HG02884 (cell line): Measurements from ENCODE around the gene CCDC167.

Experiments used
- ATAC-seq: cut with Tn5 transposase; IDR thresholded peaks from one replicate; pipeline ENCODE4 v1.9.1; 2021; ENCODE audit warnings: mild to moderate bottlenecking, moderate library complexity; ENCODE audit not compliant: unreplicated experiment

The CCDC167 gene

DNA sequence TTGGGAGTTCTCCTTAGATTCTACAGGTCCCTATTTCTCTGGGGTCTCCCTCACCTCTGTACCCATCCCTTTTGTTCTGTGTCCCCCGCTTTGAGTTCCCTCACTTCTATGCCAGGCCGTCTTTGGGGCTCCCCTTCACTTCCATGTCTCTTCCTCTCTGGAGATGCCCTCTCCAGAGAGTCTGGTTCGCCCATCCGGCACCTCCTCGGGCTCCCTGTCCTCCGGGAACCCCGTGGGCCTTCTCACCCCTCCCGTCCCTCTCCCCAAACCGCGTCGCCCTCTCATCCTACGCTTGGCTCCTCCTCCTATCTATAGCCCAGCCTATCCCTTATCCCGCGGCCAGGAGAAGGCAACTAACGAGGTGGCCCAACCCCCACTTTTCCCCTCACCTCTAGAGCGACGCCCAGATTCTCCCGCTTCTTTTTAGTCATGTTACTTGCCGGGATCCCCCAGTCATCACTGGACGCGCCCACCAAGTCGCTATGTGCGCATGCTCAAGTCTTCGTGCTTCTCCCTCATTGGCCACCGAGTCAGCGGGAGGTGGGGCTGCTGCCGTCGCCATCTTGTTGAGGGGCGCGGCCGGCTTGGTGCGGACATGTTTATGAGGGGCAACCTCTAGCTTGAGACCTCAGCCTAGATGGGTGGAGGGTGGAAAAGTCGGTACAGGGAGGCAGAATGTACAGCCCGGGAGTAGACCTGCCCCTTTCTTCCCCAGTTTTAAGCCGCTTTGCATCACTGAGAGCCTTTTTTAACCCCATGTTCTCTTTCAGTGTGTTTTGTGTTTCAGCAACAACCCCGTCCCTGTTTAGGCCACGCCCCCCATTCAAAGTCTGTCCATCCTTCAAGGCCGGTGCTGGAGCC is at the start of gene CCDC167:
TSS of gene CCDC167 (minus strand) at position 461 of the 861 bp plus-strand sequence. CDS start at position 431, 30 bp downstream.
- ATAC-seq: peak; percentile 79

DNA sequence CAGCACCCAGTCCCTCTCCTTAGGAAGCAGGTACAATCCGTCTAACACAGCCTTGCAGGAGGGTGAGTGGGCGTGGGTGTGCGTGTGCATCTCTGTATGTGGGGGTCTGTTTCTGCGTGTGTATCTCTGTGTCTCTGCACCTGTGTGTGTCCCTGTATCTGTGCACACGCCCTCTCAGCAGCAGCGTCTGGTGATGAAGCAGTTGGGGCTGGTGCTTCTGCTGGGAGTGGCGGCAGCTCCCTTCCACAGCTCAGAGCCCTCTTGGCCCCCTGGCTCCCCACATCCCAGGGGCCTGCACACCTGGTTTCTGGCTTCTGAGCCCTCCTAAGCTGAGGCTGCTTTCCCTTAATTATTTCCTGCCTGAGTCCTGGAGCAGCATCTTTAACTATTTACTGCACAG is 49.5 kb upstream of the CCDC167 start:
- no peak for ATAC-seq

DNA sequence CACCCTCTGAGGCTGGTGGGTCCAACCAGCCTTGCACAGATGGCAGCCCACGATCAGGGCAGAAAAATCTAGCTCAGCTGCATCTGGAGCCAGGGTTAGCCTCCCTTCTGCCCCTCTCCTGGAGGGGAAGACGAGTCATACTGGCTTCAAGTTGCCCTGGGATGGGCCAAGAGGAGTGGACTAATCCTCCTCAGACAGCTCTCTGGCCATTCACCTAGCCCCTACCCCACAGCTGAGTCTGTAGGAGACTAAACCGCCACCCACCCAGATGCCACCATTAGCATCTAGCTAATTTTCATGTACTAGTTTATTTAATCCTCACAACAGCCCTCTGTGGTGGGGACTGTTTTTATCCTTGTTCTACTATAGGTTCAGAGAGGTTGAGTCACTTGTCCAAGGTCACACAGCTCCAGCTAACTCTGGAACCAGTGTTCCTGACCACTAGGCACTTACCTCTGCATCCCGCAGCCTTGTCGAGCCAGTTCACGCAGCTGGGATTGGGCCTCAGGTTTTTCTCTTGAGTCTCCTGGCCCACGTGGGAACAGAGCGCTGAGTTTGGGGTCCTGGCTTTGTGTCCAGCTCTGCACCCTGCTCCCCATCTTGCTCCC is 48.5 kb upstream of the CCDC167 start:
- ATAC-seq: no peak

DNA sequence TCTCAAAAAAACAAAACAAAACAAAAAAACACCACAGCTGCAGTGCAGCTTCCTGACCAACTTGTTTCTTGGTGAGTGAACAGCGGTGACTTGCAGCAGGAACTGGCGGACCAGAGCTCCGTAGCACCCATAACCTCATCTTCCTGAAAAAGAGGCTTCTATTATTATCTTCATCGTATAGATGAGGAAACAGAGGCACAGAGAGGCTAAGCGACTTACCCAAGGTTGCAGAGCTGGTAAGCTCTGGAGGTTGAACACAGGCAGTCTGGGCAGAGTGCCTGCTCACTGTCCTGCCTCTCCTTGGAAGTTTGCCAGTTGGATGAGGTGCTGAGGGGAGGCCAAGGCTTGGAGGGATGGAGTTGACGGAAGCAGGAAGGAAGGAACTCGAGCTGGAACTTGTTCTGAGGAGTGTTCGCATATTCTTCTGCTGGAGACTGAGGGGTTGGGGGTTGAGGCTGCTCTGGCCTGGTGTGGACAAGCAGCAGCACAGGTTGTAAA is 47.9 kb upstream of the CCDC167 start:
- ATAC-seq: no peak

DNA sequence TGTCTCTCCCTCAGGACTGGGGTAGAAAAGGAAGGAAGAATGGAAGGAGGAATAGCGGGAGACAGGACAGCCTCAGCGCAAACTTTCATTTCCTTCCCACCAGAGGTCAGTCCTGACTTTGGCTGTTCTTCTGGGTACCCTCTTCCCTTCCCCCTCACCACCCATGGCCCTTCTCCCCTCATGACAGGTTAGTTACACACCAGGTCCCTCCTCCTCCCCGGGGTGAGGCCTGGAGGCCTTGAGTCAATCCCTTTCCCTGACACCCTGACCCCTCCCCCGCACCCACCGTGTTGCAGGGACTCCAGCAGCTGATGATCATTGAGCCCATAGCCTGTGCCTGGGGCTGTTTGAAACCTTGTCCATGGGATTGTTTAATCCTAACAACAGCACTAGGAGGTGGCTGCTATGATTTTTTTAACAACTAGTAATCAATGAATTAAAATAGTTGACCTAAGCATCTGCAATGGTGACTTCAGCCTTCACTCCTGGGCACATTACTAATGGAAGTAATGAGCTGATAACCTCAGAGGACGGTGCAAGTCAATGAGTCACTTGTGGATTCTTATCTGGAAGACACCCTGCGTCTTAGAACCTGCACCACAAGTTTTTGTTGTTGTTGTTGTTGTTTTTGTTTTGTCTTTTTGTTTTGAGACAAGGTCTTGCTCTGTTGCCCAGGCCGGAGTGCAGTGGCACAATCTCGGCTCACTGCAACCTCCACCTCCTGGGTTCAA is 46.6 kb upstream of the CCDC167 start:
- ATAC-seq: no peak

DNA sequence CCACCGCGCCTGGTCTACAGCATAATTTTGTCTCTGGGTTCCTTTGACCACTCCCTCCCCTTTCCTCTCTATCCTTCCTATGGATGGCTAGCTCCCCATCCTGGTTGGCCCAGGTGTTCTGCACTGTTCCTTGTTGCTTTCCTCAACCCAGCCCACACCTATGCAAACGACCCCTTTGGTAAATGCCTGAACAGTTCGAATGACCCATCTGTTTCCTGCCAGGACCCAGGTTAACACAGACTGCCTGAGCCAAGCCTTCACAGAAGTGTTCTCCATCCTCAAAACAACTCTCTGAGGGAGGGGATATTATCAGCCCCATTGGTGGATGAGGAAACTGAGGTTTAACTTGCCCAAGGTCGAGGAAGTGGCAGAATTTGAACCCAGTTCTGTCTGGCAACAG is 44.8 kb upstream of the CCDC167 start:
- no peak for ATAC-seq

DNA sequence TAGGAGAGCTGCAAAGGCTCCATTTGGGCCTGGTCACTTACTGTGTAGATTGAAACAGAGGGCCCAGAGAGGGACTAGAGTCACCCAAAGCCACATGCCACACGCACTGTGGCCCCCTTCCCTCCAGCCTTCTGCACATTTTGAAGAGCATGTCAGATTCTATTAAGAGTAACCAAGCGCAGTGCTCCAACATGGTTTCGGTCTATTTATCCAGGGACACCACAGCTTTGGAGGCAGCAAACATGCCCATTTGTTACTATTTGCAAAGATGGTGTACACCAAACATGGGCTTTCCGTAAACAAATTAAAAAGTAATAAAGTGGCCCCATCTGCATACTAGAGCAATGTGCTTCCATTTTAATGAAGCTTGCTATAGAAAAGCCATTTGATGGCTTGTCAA is 43.7 kb upstream of the CCDC167 start:
- ATAC-seq: no peak

DNA sequence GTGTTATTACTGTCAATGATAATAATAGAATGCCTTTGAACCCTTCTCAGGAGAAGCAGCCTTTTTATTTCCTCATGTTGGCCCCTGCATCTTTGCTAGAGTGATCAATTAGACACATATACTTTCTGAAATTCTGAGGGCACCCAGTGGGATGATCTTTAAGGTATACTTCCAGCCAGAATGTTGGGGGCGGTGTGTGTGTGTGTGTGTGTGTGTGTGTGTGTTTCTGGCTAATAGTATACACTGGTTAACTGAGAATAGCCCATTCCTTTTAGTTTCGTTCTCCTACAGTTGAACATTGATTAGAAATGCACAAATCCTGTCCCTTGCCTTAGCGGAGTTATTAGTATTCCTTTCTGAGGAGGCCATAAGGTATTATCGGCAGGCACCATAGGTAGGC is 41.7 kb upstream of the CCDC167 start:
- no peak for ATAC-seq

DNA sequence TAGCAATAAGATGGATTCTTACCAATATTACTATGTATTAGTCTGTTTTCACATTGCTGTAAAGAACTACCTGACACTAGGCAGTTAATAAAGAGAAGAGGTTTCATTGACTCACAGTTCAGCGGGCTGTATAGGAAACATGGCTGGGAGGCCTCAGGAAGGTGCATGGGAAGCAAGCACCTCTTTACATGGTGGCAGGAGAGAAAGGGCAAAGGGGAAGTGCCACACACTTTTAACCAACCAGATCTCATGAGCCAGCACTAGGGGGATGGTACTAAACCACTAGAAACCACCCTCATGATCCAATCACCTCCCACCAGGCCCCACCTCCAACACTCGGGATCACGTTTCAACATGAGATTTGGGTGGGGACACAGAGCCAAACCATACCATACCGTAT is 40.7 kb upstream of the CCDC167 start:
- ATAC-seq: no peak

DNA sequence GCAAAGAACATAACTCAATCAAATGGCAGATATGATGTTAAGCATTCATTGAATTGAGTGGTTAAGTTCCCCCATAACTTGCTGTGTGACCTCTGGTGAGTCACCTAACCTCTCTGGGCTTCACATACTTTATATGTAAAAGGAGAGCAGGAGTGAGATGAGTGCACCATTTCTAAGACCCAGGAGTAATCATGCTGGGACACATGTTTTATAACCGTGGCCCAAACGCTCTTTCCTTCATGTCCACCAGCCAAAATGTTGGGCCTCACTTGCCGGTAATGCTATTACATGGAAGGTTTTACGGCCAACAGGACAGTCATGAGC is 40.3 kb upstream of the CCDC167 start:
- no peak for ATAC-seq

DNA sequence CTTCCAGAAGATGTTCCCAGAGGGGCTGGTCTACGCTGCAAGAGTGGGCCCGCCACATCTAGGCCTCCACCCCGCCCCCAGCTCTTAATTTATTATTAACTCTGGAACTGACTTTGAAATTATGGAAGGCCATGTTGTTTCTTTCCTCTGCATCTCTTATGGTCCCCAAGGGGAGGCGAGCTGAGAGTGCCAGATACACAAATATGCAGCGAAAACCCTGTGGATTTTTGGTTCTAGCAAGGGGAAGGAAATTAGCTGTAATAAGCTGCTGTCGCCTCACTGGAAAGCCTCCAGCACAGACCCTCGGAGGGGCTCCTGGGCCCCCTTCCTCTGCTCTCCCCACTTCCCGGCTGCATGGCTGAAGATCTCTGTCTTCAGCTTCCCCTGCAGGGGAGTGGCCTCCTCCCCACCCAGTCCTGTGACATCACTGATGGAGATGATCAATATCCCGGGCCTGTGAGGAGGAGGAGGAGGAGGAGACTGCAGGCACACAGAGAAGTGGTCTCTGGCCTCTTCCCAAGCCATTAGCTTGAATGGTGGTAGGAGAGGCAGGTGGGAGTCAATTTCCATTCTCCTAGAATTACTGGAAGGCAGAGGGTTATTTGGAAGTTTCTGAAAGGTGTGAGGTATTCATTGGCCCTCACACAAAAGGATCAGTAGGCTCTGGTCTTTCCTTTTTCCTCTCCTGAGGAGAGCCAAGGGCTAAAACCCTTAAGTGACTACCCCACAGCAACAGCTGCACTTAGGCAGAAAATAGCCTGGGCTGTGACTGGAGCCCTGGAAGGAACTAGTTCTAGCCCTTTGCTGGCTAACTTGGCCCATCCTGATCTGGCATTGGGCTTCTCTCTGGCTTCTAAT is 39.7 kb upstream of the CCDC167 start:
- no peak for ATAC-seq

DNA sequence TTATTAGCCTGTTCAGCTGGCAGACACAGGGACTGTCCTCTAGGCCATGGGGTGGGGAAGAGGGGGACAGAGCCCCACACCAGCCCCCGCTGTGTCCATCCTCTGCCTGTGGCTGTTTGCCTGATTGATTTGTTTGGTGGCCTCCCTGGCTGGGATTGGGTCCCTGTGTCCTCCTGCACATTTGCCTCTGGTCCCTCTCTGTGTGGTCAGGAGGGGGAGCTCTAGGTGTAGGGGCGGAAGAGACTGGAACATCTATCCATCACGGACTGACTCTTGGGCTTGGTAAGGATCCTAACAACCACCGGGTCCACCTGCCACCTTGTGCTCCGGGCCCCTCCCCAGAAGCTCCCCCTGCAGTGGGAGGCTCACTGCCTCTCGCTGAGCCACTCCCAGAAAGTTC is 38.4 kb upstream of the CCDC167 start:
- no peak for ATAC-seq

DNA sequence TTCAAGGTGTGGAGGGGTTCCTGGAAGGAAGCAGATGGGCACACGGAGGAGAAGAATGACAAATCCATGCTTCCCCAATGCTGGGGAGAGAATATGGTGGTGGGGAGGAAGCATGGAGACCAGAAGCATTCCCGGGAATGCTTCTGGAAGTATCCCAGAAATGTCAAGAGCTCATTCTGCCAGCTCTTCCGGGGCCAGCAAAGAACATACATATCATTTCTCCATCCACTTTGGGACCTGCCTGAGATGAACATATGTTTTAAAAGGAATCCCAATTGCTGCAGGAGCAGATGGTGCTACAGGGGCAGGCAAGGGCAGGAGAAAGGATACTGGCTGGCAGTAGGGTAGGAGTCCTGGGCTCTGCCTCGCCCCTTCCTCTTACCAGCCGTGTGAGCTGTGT is 37.9 kb upstream of the CCDC167 start:
- no peak for ATAC-seq

DNA sequence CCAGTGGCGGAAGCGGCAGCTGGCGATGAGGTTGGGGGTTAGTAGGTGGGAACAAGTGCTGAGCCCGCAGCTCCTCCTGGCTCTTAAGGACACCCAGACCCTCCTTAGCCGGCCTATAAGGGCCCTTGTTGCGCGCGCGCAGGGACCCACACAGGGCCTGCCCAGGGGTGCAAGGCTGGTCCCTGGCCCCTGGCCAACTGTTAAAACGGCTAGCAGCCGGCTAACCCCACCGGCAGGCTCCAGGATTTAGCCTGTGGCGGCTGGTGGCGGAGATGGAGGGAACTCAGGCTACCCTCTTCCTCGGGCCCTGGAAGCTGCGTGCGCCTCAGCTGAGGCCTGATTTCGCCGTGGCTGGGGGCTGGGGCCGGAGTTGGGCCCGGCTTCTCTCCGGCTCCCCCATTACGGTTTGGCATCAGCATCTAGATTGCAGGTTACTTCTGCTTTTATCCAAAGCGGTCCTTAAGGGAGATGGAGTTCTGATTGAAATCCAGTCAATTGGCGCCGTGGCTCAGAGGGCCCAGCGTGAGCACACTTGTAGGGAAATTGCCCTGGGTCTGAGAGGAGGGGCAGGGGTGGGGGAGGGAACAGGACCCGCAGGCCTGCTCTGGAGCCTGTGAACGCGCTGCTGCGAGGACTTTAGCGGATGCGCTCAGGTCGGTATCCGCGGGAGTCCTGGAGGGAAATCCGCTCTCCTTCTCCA is 36.9 kb upstream of the CCDC167 start:
- ATAC-seq: no peak

DNA sequence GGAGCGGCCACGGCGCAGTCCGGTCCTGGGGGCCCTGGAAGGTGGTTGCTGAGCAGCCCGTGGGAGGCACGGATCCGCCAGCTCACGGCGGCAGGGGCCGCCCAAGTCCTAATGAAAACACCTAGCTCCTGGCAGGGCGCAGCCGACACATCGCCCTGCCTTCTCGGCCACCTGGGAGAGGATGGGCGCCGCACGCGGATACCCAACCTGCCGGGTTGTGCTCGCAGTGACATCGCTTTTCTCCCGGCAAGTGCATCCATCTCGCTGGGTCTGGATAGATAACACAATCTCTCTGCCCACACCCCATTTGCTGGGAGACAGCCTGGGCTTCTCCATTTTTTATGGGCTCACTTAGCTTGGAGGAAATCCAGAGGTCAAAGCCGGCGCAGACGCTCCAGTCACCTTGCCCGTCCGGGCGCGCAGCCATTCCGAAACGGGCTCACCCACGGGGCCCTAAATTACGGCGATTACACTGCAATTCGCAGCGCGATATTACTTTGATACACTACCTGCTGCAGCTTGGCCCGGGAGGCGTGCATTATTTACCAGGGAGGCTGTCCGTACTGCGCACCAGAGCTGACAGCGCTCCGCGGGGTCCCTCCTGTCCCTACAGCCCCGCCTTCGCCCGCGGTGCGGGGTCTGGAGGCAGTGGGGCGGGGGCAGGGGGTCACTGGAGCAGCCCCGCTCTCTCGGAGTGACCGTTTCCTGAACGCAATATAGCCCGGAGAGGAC is 36.2 kb upstream of the CCDC167 start:
- ATAC-seq: no peak

DNA sequence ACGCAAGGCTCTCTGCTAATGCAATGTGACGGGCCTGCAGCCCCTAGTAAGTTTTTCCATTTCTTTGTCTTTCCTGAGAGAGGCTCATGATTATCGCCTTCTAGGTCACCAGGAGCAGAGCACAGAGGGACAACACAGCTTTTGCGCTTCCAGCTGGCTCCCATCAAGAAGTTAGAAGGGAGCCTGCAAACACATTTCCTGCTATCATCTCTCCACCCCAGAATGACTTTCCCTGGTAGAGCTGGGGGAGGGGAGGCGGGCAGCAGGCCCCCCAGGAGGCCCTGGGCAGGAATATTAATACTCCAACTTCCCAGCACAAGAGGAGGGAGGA is 35.7 kb upstream of the CCDC167 start:
- no peak for ATAC-seq

DNA sequence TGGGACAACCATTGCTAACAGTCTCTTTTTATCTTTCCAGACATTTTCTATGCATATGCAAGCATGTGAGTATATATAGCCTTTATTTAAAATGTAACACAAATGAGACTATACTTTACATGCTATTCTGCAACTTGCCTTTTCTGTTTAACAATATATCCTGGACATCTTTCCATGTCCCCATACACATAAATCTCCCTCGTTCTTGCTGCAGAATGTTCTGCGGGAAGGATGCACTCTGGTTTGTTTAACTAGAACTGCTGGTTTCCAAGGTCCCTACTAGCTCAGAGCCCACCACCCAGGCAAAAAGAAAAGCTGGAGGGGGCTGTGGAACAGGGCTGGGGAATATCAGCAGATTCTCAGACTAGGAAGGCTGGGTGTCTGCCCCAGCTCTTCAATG is 35.2 kb upstream of the CCDC167 start:
- no peak for ATAC-seq

DNA sequence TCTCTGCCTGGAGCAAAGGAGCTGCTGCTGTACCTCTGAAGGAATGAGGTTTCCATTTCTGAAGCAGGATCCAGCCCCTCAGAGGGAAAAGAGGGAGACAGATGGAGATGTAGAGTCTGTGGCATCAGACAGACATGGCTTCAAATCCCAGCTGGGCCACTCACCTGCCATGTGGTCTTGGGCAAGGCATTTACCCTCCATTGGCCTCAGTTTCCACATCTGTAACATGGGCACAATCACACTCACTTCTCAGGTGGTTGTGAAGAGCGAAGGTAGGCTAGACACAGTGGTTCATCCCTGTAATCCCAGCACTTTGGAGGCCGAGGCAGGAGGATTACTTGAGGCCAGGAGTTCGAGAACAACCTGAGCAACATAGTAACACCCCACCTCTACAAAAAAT is 32.4 kb upstream of the CCDC167 start:
- no peak for ATAC-seq

DNA sequence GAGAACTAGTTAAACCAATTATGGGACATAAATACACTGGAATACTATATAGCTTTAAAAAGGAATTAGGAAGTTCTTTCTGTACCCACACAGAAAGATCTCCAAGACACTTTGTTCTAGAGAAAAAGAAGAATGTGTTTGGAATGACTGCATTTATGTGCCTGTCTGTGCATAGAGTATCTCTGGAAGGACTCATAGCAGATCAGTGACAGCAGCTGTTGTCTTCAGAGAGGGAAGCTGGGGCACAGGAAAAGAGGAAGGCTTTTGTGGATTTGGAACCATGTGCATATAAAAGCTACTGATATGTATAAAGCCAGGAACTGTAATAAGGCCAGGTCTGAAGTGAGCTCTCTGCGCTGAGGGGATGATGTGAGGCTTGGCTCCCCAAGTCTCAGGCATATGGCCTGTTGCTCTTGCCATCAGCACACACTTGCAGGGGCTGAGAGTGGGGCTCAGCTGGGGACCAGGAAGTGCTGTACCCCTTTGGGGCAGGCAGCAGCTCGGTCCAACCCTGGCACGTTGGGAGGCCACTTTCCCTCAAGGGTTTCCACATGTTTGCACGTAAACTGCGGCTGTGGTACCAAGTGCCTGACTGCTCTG is 31.8 kb upstream of the CCDC167 start:
- ATAC-seq: no peak
